Measurements from ENCODE around the gene MYADML2. TPM values are rescaled to one million over a fixed set of nuclear protein-coding genes. Genes with fewer than 3 reads are reported as not detected.
A peak's percentile ranks its signal among the peaks of the same experiment; 100 is the strongest.

MYADML2 gene
- total RNA-seq, 2 experiments from 2014 or later = not detected

- no peak for DNase-seq
- Mint-ChIP-seq H3K4me1 (no peaks in the 10 kb centered on the region), H3K27ac (no peak overlapping the region), H3K4me3 (no peak overlapping the region), H3K27me3 (peaks cover 10% of the 10 kb centered on the region), H3K9me3 (no peaks in the 10 kb centered on the region), H3K36me3 (ENCODE audit: low read depth) (no peaks in the 10 kb centered on the region)
- ChIA-PET CTCF (no interaction called here), POLR2A (interaction anchor here (1.3 kb wide), 1 partner anchor 24 kb away, joined by 3 read pairs; no protein-coding TSS in a partner anchor)
Observed at GRCh38 chr17:81952792-81953228, 5.8 kb upstream of the MYADML2 start.

GRCh38 chr17:81951785-81952684, 5.0 kb upstream of the MYADML2 start:
- Mint-ChIP-seq H3K4me1 (no peaks in the 10 kb centered on the region), H3K9me3 (no peaks in the 10 kb centered on the region), H3K4me3 (no peak overlapping the region), H3K36me3 (ENCODE audit: low read depth) (no peaks in the 10 kb centered on the region), H3K27ac (no peak overlapping the region), H3K27me3 (peaks cover 5% of the 10 kb centered on the region)
- DNase-seq = no peak
- ChIA-PET CTCF (no interaction called here), POLR2A (interaction anchor here (1.3 kb wide), 1 partner anchor 25 kb away, joined by 3 read pairs; no protein-coding TSS in a partner anchor)

- POLR2A ChIA-PET = interaction anchor here (1.2 kb wide), 1 partner anchor 223 kb away, joined by 3 read pairs; no protein-coding TSS in a partner anchor
Observed at GRCh38 chr17:81950501-81950900, 3.5 kb upstream of the MYADML2 start.

GRCh38 chr17:81948635-81949378, 1.8 kb upstream of the MYADML2 start:
- no peak for DNase-seq
- Mint-ChIP-seq H3K27me3 (peaks cover 5% of the 10 kb centered on the region), H3K4me1 (no peaks in the 10 kb centered on the region), H3K27ac (no peak overlapping the region), H3K9me3 (no peaks in the 10 kb centered on the region), H3K4me3 (no peak overlapping the region), H3K36me3 (ENCODE audit: low read depth) (no peaks in the 10 kb centered on the region)
- CTCF ChIA-PET = no interaction called here
- POLR2A ChIA-PET = no interaction called here

More at GRCh38 chr17:81950501-81950900, 3.5 kb upstream of the MYADML2 start:
- no peaks in the 10 kb centered on the region for H3K36me3 Mint-ChIP-seq (ENCODE audit: low read depth)
- H3K27me3 Mint-ChIP-seq = peaks cover 5% of the 10 kb centered on the region
- no peak for DNase-seq
- no peak overlapping the region for H3K4me3 Mint-ChIP-seq
- no peaks in the 10 kb centered on the region for H3K4me1 Mint-ChIP-seq
- CTCF ChIA-PET = no interaction called here
- H3K27ac Mint-ChIP-seq = no peak overlapping the region
- no peaks in the 10 kb centered on the region for H3K9me3 Mint-ChIP-seq

GRCh38 chr17:81944858-81945257, 2.2 kb downstream of the MYADML2 start:
- H3K9me3 Mint-ChIP-seq = no peaks in the 10 kb centered on the region
- no peaks in the 10 kb centered on the region for H3K4me1 Mint-ChIP-seq
- H3K36me3 Mint-ChIP-seq (ENCODE audit: low read depth) = no peaks in the 10 kb centered on the region
- H3K27ac Mint-ChIP-seq = no peak overlapping the region
- no peak for DNase-seq
- H3K27me3 Mint-ChIP-seq = no peaks in the 10 kb centered on the region
- H3K4me3 Mint-ChIP-seq = no peak overlapping the region
- CTCF ChIA-PET = interaction anchor here (1.4 to 1.7 kb wide), 2 partner anchors 9 to 15 kb away, joined by 3 to 5 read pairs; no protein-coding TSS in a partner anchor
- POLR2A ChIA-PET = no interaction called here

GRCh38 chr17:81942167-81942553, 4.9 kb downstream of the MYADML2 start:
- no peak overlapping the region for H3K27ac Mint-ChIP-seq
- peaks cover 6% of the 10 kb centered on the region for H3K4me1 Mint-ChIP-seq
- H3K36me3 Mint-ChIP-seq (ENCODE audit: low read depth) = no peaks in the 10 kb centered on the region
- no peaks in the 10 kb centered on the region for H3K9me3 Mint-ChIP-seq
- no peak overlapping the region for H3K4me3 Mint-ChIP-seq
- DNase-seq = no peak
- no peaks in the 10 kb centered on the region for H3K27me3 Mint-ChIP-seq
- POLR2A ChIA-PET = no interaction called here
- CTCF ChIA-PET = interaction anchor here (0.7 kb wide), 1 partner anchor 81 kb away, joined by 3 read pairs; no protein-coding TSS in a partner anchor

- Mint-ChIP-seq H3K9me3 (no peaks in the 10 kb centered on the region), H3K4me3 (no peak overlapping the region), H3K36me3 (ENCODE audit: low read depth) (no peaks in the 10 kb centered on the region), H3K27ac (no peak overlapping the region), H3K27me3 (no peaks in the 10 kb centered on the region), H3K4me1 (peaks cover 7% of the 10 kb centered on the region)
- DNase-seq = no peak
- CTCF ChIA-PET = no interaction called here
- POLR2A ChIA-PET = no interaction called here
Observed at GRCh38 chr17:81941484-81942166, 5.4 kb downstream of the MYADML2 start.

GRCh38 chr17:81940538-81941483, 6.2 kb downstream of the MYADML2 start:
- DNase-seq = no peak
- H3K4me3 Mint-ChIP-seq = no peak overlapping the region
- POLR2A ChIA-PET = no interaction called here
- H3K4me1 Mint-ChIP-seq = peaks cover 13% of the 10 kb centered on the region
- H3K9me3 Mint-ChIP-seq = no peaks in the 10 kb centered on the region
- H3K27ac Mint-ChIP-seq = no peak overlapping the region
- CTCF ChIA-PET = no interaction called here
- H3K36me3 Mint-ChIP-seq (ENCODE audit: low read depth) = no peaks in the 10 kb centered on the region
- no peaks in the 10 kb centered on the region for H3K27me3 Mint-ChIP-seq

- ChIA-PET CTCF (no interaction called here), POLR2A (interaction anchor here (1.0 kb wide), 1 partner anchor 70 kb away, joined by 3 read pairs; no protein-coding TSS in a partner anchor)
- Mint-ChIP-seq H3K36me3 (ENCODE audit: low read depth) (no peaks in the 10 kb centered on the region), H3K4me1 (peaks cover 16% of the 10 kb centered on the region), H3K27ac (no peak overlapping the region), H3K9me3 (no peaks in the 10 kb centered on the region), H3K27me3 (no peaks in the 10 kb centered on the region), H3K4me3 (no peak overlapping the region)
- DNase-seq = no peak
Observed at GRCh38 chr17:81939881-81940385, 7.1 kb downstream of the MYADML2 start.

- ChIA-PET CTCF (no interaction called here), POLR2A (interaction anchor here (1.0 kb wide), 1 partner anchor 69 kb away, joined by 3 read pairs; no protein-coding TSS in a partner anchor)
- DNase-seq = no peak
- Mint-ChIP-seq H3K9me3 (no peaks in the 10 kb centered on the region), H3K4me3 (no peak overlapping the region), H3K36me3 (ENCODE audit: low read depth) (no peaks in the 10 kb centered on the region), H3K27ac (no peak overlapping the region), H3K27me3 (no peaks in the 10 kb centered on the region), H3K4me1 (peaks cover 16% of the 10 kb centered on the region)
Observed at GRCh38 chr17:81939218-81939617, 7.8 kb downstream of the MYADML2 start.

- CTCF ChIA-PET = interaction anchor here (1.6 kb wide), 1 partner anchor 18 kb away, joined by 4 read pairs; no protein-coding TSS in a partner anchor
- no peak overlapping the region for H3K27ac Mint-ChIP-seq
- H3K9me3 Mint-ChIP-seq = no peaks in the 10 kb centered on the region
- no peaks in the 10 kb centered on the region for H3K36me3 Mint-ChIP-seq (ENCODE audit: low read depth)
- H3K27me3 Mint-ChIP-seq = no peaks in the 10 kb centered on the region
- POLR2A ChIA-PET = interaction anchor here (0.6 to 1.4 kb wide), 6 partner anchors 9 to 69 kb away, joined by 3 to 5 read pairs (median 3); partner anchors contain the start of genes MAFG and SIRT7
- H3K4me3 Mint-ChIP-seq = peak overlapping the region; percentile 65
- H3K4me1 Mint-ChIP-seq = peaks cover 16% of the 10 kb centered on the region
- DNase-seq = no peak
Observed at GRCh38 chr17:81935709-81936084, 11.3 kb downstream of the MYADML2 start.

All from activated CD4-positive, alpha-beta memory T cell treated with anti-CD3 and anti-CD28 coated beads, Interleukin-2, amount 10 ng/mL, durations not matched to agents 7 days and 5 days (primary cell).